GM15510 (cell line): ENCODE results near the gene PXMP4.

Experiments
- POLR2A ChIP-seq: IDR thresholded peaks from 3 replicates; pipeline ENCODE4 v1.6.1; 2011; ENCODE audit warnings: borderline replicate concordance; ENCODE audit not compliant: insufficient read length; ENCODE audit errors: extremely low read depth

PXMP4 gene

GRCh38 chr20:33719989-33720709, at the start of gene PXMP4:
Gene PXMP4 (minus strand): TSS chr20:33720310. CDS start chr20:33720207, 103 bp downstream.
- TF ChIP-seq POLR2A: peak; percentile 59

GRCh38 chr20:33769043-33769442, 48.9 kb upstream of the PXMP4 start:
- no peak for TF ChIP-seq POLR2A

GRCh38 chr20:33767777-33768138, 47.6 kb upstream of the PXMP4 start:
- TF ChIP-seq POLR2A: no peak

- no peak for TF ChIP-seq POLR2A
Measured at GRCh38 chr20:33766686-33767085, 46.6 kb upstream of the PXMP4 start.

- TF ChIP-seq POLR2A: no peak
Measured at GRCh38 chr20:33765592-33765991, 45.5 kb upstream of the PXMP4 start.

- TF ChIP-seq POLR2A: no peak
Measured at GRCh38 chr20:33765099-33765498, 45.0 kb upstream of the PXMP4 start.

GRCh38 chr20:33761698-33762250, 41.7 kb upstream of the PXMP4 start:
- TF ChIP-seq POLR2A: no peak

- TF ChIP-seq POLR2A: no peak
Measured at GRCh38 chr20:33757458-33757857, 37.3 kb upstream of the PXMP4 start.

- no peak for TF ChIP-seq POLR2A
Measured at GRCh38 chr20:33757046-33757445, 36.9 kb upstream of the PXMP4 start.

GRCh38 chr20:33753763-33754162, 33.7 kb upstream of the PXMP4 start:
- TF ChIP-seq POLR2A: no peak

- TF ChIP-seq POLR2A: no peak
Measured at GRCh38 chr20:33753143-33753542, 33.0 kb upstream of the PXMP4 start.

GRCh38 chr20:33751775-33752174, 31.7 kb upstream of the PXMP4 start:
- no peak for TF ChIP-seq POLR2A

GRCh38 chr20:33746325-33746998, 26.4 kb upstream of the PXMP4 start:
- TF ChIP-seq POLR2A: no peak

GRCh38 chr20:33744773-33745385, 24.8 kb upstream of the PXMP4 start:
- TF ChIP-seq POLR2A: no peak

- TF ChIP-seq POLR2A: no peak
Measured at GRCh38 chr20:33744181-33744580, 24.1 kb upstream of the PXMP4 start.
